CD4-positive, alpha-beta T cell treated with Interleukin-4 for 4 hours (primary cell): ENCODE data around the gene TMEM51.
"Not testable (repeated sequence)": the region's sequence is repeated elsewhere in the genome, so short reads cannot be mapped to it uniquely, and the experiment has no call there.

Source experiments
- DNase-seq: peaks from one replicate; pipeline ENCODE4 v3.0.0-alpha.2; 2020

The TMEM51 gene

GRCh38 chr1:15155888-15156741 lies 2.6 kb downstream of the TMEM51 start:
- DNase-seq = no peak

DNA sequence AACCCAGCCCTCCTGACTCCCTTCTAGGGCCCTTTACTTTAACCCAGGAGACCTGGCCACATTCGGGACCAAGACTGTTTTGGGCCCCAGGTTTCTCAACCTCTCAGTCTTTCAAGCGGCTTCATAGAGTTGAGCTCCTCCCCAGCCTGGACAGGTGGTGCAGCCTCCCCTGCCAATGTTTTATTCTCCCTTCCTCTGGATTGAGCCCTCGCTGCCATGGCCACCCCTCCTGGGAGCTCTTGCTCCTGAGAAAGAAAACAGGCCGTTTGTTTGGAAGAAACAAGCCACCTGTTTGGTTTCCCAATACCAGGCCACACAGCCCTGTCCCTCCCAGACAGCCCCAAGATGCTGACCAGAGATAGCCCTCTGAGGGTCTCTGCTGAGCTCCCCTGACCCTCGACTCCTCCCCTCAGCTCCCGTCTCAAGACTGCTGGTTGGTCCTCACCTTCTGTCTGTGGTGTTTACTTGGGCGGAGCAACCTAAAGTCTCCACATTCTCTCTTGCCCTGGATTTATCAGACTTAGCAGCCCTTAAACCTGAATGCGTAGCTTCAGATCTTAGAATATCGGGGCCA lies 3.3 kb downstream of the TMEM51 start:
- no peak for DNase-seq

- DNase-seq = no peak
These were observed 4.2 kb downstream of the TMEM51 start for GRCh38 chr1:15157524-15158399.

- DNase-seq = no peak
These were observed 5.1 kb downstream of the TMEM51 start for GRCh38 chr1:15158506-15159165.

GRCh38 chr1:15159166-15159555 lies 5.6 kb downstream of the TMEM51 start:
- no peak for DNase-seq

DNA sequence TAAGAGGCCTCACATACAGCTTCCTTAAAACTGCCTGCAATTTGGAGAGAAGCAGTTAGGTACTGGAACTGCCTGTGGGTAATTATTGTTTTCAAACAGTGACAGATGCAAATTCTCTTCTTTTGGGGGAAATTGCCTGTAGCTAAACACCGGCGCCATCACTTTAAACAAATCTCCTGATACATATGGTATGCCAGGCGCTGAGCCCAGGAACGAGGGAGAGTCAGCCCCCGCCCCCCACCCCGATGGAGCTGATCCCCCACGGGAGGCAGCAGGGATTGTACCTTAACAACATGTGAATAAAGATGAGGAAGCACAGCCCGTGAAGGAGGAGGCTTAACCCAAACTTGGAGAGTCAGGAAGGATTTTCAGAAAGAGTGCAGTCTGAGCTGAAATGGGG lies 7.1 kb downstream of the TMEM51 start:
- DNase-seq = no peak

- DNase-seq = no peak
These were observed 13.8 kb downstream of the TMEM51 start for GRCh38 chr1:15167386-15167785.

- no peak for DNase-seq
These were observed 14.9 kb downstream of the TMEM51 start for GRCh38 chr1:15168479-15168878.

DNA sequence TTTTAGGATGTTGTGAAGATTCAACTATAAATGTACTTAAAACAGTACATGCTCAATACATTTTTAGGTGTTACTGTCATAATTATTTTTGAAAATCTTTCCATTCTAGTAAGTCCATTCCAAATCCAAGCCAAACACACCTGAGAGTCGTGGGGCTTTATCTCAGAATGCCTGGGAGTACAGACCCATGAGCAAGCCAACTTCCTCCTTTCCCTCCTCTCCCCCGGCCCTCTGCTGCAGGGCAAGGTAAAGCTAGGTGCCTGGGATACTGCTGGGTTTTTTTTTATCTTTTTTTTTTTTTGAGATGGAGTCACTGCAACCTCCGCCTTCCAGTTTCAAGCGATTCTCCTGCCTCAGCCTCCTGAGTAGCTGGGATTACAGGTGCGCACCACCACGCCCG lies 16.5 kb downstream of the TMEM51 start:
- DNase-seq = no peak

- no peak for DNase-seq
These were observed 17.8 kb downstream of the TMEM51 start for GRCh38 chr1:15171271-15171908.

DNA sequence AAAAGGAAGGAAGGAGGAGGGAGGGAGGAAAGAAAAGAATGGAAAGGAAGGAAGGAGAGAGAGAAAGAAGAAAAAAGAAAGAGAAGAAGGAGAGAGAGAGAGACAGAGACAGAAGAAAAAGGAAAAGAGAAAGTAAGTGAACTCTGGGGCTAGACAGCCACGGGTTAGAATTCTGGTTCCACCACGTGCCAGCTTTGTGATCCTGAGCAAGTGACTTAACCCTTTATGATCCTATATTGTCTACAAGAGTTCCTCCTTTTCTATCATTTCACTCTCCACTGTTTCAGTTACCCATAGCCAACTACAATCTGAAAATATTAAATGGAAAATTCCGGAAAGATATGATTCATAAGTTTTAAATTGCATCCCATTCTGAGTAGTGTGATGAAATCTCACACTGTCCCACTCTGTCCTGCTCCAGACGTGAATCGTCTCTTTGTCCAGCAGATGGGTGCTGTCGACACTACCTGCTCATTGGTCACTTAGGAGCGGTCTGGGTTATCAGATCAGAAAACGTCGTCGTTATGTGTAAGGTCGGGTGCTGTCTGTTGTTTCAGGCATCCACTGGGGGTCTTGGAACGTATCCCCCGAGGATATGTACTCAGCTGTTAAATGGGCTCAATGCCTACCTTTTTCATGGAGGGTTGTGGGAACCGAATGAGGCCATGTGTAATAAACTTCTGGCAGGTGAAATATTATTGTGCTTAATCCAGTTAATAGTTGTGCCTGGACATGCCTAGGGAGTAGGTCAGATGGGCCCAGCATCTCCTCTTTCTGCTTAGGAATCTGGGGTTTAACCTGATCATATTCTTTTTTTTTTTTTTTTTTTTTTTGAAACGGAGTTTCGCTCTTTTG lies 19.1 kb downstream of the TMEM51 start:
- no peak for DNase-seq

DNA sequence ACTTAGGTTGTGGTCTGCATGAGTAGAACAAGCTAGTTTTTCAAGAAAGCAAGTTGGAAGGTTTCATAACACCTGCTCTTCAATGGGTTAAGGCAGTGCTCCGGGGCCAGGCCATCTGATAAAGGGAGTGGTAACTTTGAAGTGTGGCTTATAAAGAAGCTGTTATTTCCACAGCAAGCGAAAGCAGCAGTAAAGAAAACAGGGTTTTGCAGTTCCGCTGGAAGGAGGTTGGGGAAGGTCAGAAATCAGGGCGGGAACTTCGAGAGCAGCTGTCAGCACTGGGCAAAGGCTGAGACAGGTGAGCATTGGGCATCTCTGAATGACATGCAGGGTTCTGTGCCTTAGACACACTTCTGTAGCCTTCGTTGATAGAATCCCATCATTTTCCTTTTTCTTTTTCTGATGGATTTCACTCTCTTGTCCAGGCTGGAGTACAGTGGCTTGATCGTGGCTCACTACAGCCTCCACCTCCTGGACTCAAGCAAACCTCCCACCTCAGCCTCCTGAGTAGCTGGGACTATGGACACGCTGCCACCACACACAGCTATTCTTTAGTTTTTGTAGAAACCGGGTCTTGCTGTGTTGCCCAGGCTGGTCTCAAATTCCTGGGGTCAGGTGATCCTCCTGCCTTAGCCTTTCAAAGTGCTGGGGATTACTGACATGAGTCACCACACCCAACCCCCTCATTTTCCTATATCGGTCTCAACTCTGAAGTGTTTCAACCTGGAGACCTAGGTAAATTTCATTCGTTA lies 20.5 kb downstream of the TMEM51 start:
- DNase-seq = no peak

DNA sequence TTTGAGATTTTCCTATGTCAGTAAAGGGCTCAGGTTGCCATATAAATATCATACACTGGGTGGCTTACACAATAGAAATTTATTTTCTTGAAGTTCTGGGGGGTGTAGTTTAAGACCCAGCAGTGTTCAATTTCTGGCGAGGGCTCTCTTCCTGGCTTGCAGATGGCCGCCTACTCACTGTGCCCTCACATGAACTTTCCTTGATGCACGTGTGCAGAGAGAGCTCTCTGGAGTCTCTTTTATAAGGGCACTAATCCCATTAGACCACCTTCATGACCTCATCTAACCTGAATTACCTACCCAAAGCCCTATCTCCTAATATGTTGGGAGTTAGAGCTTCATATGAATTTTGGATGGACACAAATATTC lies 21.1 kb downstream of the TMEM51 start:
- no peak for DNase-seq

DNA sequence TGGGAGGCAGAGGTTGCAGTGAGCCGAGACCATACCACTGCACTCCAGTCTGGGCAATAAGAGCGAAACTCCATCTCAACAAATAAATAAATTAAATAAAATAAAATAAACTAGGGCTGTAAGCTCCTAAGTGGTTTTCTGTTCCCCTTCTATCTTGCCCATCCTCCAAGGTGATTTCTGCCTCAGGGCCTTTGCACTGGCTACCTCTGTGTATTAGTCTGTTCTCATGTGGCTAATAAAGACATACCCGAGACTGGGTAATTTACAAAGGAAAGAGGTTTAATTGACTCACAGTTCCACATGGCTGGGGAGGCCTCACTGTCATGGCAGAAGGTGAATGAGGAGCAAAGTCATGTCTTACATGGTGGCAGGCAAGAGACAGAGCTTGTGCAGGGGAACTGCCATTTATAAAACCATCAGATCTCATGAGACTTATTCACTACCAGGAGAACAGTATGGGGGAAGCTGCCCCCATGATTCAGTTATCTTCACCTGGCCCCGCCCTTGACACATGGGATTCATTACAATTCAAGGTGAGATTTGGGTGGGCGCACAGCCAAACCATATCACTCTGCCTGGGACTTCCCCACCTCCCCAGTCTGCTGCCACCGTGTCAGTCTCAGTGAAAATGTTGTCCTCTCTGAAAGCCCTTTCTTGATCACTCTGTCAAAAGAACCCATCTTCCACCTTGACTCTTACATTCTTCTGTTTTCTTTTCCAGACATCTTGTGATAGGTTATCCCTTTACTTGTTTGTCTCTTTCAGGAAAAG lies 22.0 kb downstream of the TMEM51 start:
- not testable (repeated sequence) for DNase-seq

GRCh38 chr1:15176120-15176519 lies 22.6 kb downstream of the TMEM51 start:
- no peak for DNase-seq

DNA sequence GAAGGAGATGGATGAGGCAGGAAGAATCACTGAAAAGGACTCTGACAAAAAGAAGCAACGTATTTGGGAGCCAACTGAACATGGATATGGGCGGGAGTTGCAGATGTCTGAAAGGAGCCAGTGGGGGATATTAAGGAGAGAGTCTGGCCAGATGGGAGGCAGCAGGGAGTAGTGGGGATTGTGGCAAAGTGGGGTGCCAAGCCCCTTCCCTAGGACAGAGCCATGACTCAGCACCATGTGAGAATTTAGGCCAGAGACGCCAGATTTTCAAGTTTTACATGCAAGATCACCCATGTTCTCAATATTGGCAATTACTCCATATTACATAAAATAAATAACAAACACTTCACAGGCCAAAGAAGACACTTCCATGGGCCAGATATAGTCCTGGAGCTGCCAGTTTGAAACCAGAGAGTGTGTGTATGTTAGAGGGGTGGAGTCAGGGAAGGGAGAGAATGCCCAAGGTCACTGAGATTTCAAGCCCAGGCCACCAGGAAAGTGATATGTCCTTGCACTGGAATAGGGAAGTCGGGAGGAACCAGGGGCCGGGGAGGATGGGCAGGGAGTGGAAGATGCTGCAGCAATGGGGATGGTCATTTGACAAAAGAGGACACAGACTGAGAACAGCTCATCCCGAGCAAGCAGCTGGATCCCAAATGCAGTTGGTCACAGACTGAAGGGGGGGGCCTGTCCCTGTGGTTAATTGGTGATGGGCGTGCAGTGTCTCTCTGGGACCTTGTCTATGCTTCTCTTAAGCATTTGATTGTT lies 23.5 kb downstream of the TMEM51 start:
- no peak for DNase-seq

DNA sequence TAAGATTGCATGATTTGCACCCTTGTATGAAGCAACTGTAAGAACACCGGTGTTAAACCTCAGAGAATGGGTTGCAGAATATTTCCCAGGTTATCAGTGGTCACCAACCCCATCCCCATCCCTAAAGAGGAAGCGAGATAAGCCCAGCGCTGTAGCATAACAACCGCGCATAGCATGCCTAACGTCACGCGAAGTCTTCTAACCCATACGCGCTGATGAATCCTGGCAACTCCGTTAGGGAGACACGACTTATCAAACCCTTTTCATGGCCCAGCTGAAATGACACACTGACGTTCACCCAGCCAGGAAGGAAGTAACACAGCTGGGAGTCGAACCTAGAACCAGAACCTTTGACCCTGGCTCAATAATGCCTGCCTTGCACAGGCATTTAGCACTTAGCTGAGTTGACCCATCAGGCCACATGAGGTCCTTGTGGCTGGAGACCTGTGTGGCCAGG lies 24.2 kb downstream of the TMEM51 start:
- DNase-seq = no peak

- no peak for DNase-seq
These were observed 25.3 kb downstream of the TMEM51 start for GRCh38 chr1:15178571-15179484.
